Measurements from ENCODE around the gene CAB39L.

Gene CAB39L

DNA sequence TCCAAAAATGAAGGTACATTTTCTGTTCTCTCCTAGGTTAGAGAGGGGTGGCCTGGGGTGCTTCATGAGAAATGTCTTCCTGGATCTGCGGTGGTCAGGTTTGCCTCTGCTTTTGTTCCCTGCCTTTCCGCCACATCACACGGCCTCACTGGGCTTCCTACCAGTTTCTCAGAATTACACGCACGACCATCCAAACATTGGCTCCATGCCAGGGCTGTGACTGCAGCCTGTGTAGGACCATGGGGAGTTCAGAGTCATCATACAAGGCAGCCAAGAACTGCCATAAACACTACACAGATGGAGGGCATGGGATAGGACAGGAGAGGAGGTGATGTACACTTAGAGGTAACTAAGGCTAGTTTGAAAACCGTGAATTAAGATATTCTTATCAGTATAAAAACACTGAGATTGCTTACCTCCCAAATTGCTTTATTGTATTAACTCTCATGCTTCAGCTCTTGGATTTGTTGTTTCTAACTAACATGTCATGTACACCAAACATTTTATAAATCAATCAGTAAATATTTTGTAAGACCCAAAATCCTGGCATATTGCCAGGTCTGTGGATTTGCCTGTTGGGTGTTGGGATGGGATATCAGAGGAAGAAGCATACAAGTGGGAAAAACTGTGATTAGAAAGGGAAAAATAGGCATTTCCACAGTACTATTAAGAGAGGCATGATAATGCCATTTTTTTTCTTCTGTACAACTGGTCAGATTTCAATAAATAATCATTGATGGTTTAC is 150.9 kb downstream of the CAB39L start:
- no peak for DNase-seq (ENCODE audit: low read depth, low spot score)

DNA sequence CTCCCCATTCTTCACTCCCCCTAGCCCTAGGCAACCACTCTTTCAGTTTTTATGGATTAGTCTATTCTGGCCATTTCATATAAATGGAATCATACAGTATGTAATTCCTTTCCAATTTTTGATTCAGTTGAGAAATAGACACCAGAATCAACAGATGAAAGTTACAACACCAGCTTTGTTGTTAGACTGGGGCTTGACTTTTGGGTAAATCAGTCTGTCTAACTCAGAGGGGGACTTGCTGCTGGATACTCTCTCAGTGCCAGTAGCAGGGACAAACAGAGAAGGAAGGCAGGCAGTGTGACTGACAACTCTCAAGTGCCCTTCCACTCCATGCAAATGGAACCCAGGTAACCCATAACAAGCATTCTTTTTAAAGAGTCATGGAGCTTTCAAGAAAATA is 155.4 kb downstream of the CAB39L start:
- no peak for DNase-seq (ENCODE audit: low read depth, low spot score)

DNA sequence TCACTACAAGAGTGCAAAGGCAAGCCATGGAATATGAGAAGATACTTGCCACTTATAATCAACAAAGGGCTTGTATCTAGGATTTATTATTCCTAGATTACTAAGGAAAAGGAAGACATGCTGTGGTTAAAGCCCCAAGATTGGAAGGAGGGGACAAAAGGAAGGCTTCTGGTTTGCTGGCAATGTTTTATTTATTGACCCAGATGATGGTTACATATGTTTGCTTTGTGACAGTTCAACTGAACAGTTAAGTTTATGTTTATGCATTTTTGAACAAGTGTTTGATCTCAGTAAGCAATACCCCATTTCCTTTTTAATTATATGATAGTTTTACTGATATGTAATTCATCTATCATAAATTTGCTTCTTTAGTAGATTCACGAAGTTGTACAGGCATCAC is 155.9 kb downstream of the CAB39L start:
- DNase-seq (ENCODE audit: low read depth, low spot score): no peak

DNA sequence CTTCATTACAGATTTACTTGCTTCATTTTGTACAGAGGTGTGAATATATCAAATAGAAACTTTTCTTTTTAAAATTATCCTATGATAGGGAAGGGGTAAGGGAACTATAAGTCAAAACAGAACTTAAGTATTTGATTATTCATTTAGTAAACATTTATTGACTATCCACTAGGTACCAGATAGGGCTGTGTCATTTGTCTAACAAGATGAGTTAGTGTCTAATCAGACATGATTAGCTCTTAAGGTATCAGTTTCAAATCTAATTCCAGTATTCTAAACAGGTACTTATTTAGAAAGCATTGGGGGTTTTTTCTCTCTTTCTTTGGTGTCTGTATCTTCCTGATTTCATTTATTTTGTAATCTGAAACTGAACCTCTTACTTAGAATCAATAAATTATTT is 164.0 kb downstream of the CAB39L start:
- DNase-seq (ENCODE audit: low read depth, low spot score): no peak

DNA sequence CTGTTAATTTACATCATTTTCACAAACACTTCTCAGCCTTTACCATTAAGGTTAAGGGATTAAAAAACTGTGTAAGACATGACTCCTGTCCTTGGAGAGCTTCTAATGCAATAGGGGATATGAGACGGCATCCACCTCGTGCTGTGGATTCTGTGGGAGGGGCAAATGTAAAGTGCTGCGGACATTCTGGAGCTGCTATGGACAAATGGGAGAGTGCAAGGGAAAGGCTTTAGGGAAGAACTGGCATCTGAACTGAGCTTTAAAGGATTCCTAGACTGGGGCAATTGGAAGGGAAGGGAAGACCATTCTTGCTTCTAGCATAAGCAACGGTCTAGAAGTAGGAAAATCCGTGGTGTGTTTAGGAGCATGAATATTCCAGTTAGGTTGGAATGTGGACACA is 164.8 kb downstream of the CAB39L start:
- DNase-seq (ENCODE audit: low read depth, low spot score): no peak

DNA sequence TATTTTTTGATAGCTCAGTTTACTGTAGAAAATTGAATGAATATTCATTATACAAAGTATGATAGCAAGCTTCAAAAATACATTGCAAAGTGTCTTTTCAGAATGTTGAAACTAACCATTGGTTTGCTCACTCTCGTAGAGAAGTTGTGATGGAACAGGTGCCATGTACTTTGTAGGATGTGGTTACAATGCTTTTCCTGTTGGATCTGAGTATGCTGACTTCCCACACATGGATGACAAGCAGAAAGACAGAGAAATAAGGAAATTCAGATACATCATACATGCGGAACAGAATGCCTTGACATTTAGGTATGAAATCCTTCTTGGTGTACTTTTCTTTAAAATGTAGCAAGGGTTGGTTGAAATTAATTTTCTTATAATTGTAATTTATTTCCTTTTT is 165.7 kb downstream of the CAB39L start:
- DNase-seq (ENCODE audit: low read depth, low spot score): no peak

DNA sequence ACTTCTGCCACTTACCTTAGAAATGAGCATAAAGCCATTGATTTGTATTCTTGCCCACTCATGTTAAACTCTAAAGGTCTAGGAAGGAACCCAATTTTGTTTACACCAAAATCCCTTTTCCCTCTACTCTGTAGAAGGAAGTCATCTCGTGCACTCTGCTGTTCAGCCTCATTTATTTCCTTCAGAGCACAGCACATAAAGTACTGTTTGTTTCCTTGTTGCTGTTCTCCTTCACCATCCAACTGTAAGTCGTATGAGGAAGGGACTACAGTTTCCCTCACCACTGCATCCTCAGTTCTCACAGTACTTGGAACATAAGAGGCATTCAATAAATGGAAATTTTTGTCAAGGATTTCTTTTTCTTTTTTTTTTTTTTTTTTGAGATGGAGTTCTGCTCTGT is 171.6 kb downstream of the CAB39L start:
- no peak for DNase-seq (ENCODE audit: low read depth, low spot score)

DNA sequence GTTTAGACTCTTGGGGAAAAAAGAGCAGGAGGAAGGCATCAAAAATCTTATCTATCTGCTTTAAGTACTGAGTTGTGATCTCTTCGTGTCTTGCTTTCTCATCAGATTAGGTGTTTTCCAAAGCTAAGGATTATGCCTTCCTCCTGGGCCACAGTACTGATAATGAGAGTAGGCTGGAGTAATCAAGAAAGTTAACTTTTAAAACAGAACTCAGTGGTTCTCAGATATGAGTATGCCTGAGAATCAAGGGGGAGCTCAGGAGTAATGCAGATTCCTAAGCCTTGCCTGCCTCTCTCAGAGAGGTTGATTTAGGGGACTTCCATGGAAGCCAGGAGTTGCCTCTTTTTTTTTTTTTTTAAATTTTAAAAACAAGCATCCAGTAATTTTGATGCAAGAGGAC is 172.6 kb downstream of the CAB39L start:
- DNase-seq (ENCODE audit: low read depth, low spot score): no peak

DNA sequence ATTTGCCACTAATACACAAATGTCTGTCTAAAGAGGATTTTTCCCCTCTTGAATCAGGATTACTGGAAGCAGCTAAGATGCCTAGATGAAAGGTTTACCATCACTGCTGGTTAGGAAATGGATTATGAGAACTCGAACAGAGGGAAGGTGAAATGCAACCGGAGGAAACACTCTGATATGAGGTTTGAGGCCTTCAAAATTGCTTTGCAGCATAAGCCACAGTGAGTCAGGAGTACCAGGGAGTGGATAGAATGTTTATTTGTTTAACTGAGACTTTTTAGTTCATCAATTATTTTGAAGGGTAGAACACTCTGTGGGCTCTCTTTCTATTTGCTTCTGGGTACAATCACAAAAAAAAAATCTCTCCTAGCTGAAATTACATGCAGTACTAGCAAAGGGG is 178.0 kb downstream of the CAB39L start:
- DNase-seq (ENCODE audit: low read depth, low spot score): no peak

DNA sequence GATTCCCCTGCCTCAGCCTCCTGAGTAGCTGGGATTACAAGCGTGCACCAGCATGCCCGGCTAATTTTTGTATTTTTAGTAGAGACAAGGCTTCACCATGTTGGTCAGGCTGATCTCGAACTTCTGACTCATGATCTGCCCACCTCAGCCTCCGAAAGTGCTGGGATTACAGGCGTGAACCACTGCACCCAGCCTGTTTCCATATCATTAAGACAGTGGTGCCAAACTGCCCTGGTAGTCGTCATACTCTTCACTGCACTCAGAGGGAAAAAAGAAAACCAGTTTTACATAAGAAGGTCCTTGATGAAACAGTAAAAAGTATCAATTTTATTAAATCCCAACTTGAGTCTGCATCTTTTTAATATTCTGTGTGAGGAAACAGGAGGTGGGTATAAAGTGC is 181.2 kb downstream of the CAB39L start:
- DNase-seq (ENCODE audit: low read depth, low spot score): no peak

DNA sequence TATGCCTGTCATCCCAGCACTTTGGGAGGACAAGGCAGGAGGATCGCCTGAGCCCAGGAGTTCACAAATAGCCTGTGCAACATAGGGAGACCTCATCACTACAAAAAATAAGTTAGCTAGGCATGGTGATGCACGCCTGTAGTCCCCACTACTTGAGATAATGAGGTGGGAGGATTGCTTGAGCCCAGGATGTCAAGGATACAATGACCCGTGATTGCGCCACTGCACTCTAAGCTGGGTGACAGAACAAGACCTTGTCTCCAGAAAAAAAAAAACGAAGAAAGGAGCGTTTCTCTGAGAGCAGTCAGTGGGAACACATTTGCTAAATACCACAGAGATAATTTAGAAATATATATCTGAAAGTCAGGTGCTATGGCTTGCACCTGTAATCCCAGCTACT is 184.3 kb downstream of the CAB39L start:
- DNase-seq (ENCODE audit: low read depth, low spot score): no peak

Measured in iPS DF 19.7 (cell line).